Psoas muscle (tissue), 8 donors: ENCODE measurements around the gene ATMIN. TPM values are rescaled to one million over a fixed set of nuclear protein-coding genes. Genes with fewer than 3 reads are reported as not detected.

Experiments
- ATAC-seq, 4 donors: fragments of 200-7000 bp; cut with Tn5 transposase; one replicate each; pipeline ENCODE4 v1.9.1; 2020; ENCODE audit warnings: moderate library complexity in 3 of 4, mild to moderate bottlenecking in 2 of 4
- DNase-seq, 2 donors: peaks; one replicate each; pipeline ENCODE4 v3.0.0-alpha.2; 2020
- H3K27ac ChIP-seq: fragments of 200-600 bp; one replicate; pipeline ENCODE4 v1.8.0; 2022
- H3K27me3 ChIP-seq, 3 donors: fragments of 200-600 bp in 1 of 3; one replicate each; pipeline versions ENCODE4 v1.6.1 to v1.8.0; 2013 to 2022; ENCODE audit warnings: low read length in 2 of 3, mild to moderate bottlenecking in 2 of 3, moderate library complexity in 1 of 3; ENCODE audit not compliant: insufficient read depth in 3 of 3
- H3K36me3 ChIP-seq, 2 donors: fragments of 200-600 bp in 1 of 2; one replicate each; pipeline versions ENCODE4 v1.6.1 to v1.8.0; 2013 to 2022; ENCODE audit warnings: low read depth in 1 of 2, mild to moderate bottlenecking in 1 of 2, moderate library complexity in 1 of 2; ENCODE audit not compliant: insufficient read depth in 1 of 2
- H3K4me1 ChIP-seq: fragments of 200-600 bp; one replicate; pipeline ENCODE4 v1.8.0; 2022
- H3K4me3 ChIP-seq: fragments of 200-600 bp; one replicate; pipeline ENCODE4 v1.8.0; 2022; ENCODE audit warnings: mild to moderate bottlenecking
- H3K9me3 ChIP-seq: fragments of 200-600 bp; one replicate; pipeline ENCODE4 v1.8.0; 2022
- WGBS, 3 donors: extraction: QIAGEN DNeasy Blood & Tissue Kit; methylation state at CpG; one replicate each; pipeline versions ENCODE4 v1.1.6 to v1.1.7; 2013; 5-methylcytosine and 5-hydroxymethylcytosine counted together
- intact Hi-C, 2 donors: fragments of 100-400 bp; cut with DNase I; formaldehyde crosslinking; loops; one replicate each; pipeline versions ENCODE4 v1.11.0 to v1.14.2; 2022
- polyA plus RNA-seq, 3 donors: library from polyadenylated mRNA; stranded (reverse); fragments of 200-250 nt; gene quantifications; one replicate each; pipeline ENCODE4 v1.2.3, GENCODE V29; 2013
- total RNA-seq, 4 donors: library from RNA; stranded (reverse); fragmentation: NEBNext Ultra II Directional in 2 of 4; extraction: Animal tissue kit (Norgen Biotek cat#: 25700) in 2 of 4; gene quantifications; one replicate each; pipeline versions ENCODE4 v1.2.1 to v1.2.4, GENCODE V29; 2021 to 2023
- TF ChIP-seq, protein P1 (sequence below): fragments of 200-600 bp; IDR thresholded peaks from one replicate; pipeline ENCODE4 v1.8.0; 2022; ENCODE audit warnings: antibody characterized with exemption
- donor health status: healthy with polysubstance abuse.
- donor health status: DM: no; HTN: no; CAD: no; lungs with moderate emphysema.
- donor health status: Bipolar disorder and iron deficiency.
- donor health status: healthy.
- donor health status: DM: yes; HTN: yes; CAD: no.
- donor health status: DM: no; HTN: no; CAD: no.
- donor health status: DM: no; HTN: no; CAD: no.
- donor health status: DM: yes; HTN: yes; CAD: no.

Gene ATMIN
- total and polyA plus RNA-seq, 7 donors: 20.0 to 43.2 (median 28.8) TPM

DNA sequence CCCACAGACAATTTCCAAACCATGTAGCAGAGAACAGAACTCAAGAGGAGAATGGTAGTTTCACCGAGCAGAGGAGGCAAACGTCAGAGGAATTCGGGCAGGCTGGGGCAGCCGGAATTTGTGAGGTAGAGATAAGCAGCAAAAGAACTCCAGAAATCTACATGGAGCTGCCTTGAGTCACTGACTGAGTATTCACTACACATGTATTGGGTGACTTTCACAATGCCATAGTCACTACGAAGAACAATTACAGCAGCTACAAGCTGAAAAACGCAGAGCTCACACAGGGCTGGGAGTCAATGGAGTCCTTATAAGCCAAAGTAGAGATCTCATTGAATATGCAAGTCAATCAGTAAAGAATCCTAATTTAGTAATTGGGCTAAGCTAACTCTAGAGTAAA lies 42.3 kb upstream of the ATMIN start:
- Histone ChIP-seq H3K4me1 (no peaks in the 10 kb centered on the region), H3K36me3 (peaks cover 0 to 11% of the 10 kb centered on the region in 2 donors), H3K4me3 (no peak overlapping the region), H3K27me3 (no peaks in the 10 kb centered on the region), H3K9me3 (no peaks in the 10 kb centered on the region), H3K27ac (no peak overlapping the region)
- WGBS, 3 donors: 56 to 61% (median 60%) methylated on average over 6 of the region's 6 CpGs
- TF ChIP-seq, protein P1, sequence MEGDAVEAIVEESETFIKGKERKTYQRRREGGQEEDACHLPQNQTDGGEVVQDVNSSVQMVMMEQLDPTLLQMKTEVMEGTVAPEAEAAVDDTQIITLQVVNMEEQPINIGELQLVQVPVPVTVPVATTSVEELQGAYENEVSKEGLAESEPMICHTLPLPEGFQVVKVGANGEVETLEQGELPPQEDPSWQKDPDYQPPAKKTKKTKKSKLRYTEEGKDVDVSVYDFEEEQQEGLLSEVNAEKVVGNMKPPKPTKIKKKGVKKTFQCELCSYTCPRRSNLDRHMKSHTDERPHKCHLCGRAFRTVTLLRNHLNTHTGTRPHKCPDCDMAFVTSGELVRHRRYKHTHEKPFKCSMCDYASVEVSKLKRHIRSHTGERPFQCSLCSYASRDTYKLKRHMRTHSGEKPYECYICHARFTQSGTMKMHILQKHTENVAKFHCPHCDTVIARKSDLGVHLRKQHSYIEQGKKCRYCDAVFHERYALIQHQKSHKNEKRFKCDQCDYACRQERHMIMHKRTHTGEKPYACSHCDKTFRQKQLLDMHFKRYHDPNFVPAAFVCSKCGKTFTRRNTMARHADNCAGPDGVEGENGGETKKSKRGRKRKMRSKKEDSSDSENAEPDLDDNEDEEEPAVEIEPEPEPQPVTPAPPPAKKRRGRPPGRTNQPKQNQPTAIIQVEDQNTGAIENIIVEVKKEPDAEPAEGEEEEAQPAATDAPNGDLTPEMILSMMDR: no peak
- intact Hi-C loops: no loop called here
- no peak for DNase-seq
- peak; percentile 59 to 79 (median 76) for ATAC-seq

DNA sequence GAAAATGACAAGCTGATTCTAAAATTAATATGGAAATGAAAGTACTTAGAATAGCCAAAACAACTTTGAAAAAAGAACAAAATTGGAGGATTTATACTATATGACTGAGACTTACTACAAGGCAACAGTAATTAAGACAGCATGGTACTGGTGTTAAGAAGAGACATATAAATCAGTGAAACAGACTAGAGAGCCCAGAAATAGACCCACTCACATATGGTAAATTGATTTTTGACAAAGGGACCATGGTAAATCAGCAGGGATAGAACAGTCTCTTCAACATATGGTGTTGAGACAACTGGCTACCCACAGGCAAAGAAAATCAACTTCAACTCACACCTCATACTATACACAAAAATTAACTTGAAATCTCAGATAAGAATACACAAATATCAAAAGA lies 41.8 kb upstream of the ATMIN start:
- H3K27ac ChIP-seq: no peak overlapping the region
- intact Hi-C loops: no loop called here
- DNase-seq: no peak

GRCh38 chr16:80994451-80994850 lies 41.2 kb upstream of the ATMIN start:
- TF ChIP-seq, protein P1: no peak
- ATAC-seq (no peak), DNase-seq (no peak)
- Histone ChIP-seq H3K27ac (no peak overlapping the region), H3K4me1 (no peaks in the 10 kb centered on the region), H3K27me3 (no peaks in the 10 kb centered on the region), H3K9me3 (no peaks in the 10 kb centered on the region), H3K4me3 (no peak overlapping the region), H3K36me3 (peaks cover 0 to 11% of the 10 kb centered on the region in 2 donors)
- intact Hi-C loops: no loop called here

More for the DNA sequence above, 41.8 kb upstream of the ATMIN start:
- peaks cover 0 to 11% of the 10 kb centered on the region in 2 donors for H3K36me3 ChIP-seq
- H3K27me3 ChIP-seq: no peaks in the 10 kb centered on the region
- TF ChIP-seq, protein P1: no peak
- H3K9me3 ChIP-seq: no peaks in the 10 kb centered on the region
- no peaks in the 10 kb centered on the region for H3K4me1 ChIP-seq
- no peak for ATAC-seq
- H3K4me3 ChIP-seq: no peak overlapping the region

DNA sequence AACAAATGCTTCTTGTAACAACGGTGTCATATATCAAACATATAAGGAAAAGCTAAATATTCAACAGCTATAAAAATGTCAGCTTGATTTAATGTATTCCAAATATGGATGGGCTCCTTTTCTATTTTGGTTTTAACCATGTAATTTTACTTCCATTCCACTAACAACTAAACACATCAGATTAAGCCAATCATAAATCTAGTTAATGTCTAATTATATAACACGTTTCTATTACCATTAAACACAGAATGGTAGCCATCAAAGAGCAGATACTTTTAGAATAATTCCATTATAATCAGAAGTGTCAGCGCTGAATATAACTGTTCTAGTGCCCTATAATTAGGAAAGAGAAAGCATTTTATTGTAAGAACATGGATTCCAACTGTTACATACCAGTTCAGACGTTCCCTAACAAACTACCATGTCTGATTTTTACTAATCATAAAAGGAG lies 38.9 kb upstream of the ATMIN start:
- ATAC-seq (no peak), DNase-seq (no peak)
- WGBS, 3 donors: 41 to 48% (median 48%) methylated on average over 4 of the region's 4 CpGs
- H3K4me3 ChIP-seq: peak overlapping the region; percentile 25
- no peaks in the 10 kb centered on the region for H3K4me1 ChIP-seq
- intact Hi-C loops: no loop called here
- H3K9me3 ChIP-seq: no peaks in the 10 kb centered on the region
- TF ChIP-seq, protein P1: no peak
- no peak overlapping the region for H3K27ac ChIP-seq
- H3K27me3 ChIP-seq: no peaks in the 10 kb centered on the region
- peaks cover 0 to under 1% of the 10 kb centered on the region in 2 donors for H3K36me3 ChIP-seq

GRCh38 chr16:80997139-80997798 lies 38.4 kb upstream of the ATMIN start:
- TF ChIP-seq, protein P1: no peak
- H3K4me3 ChIP-seq: peak overlapping the region; percentile 25
- H3K9me3 ChIP-seq: no peaks in the 10 kb centered on the region
- H3K4me1 ChIP-seq: no peaks in the 10 kb centered on the region
- DNase-seq (no peak), ATAC-seq (no peak)
- no peaks in the 10 kb centered on the region for H3K27me3 ChIP-seq
- no peaks in the 10 kb centered on the region for H3K36me3 ChIP-seq
- 56 to 64% (median 56%) methylated on average over 9 of the region's 9 CpGs for WGBS, 3 donors
- H3K27ac ChIP-seq: no peak overlapping the region
- intact Hi-C loops: no loop called here
